ENCODE data around the gene B3GNT2. TPM values are rescaled to one million over a fixed set of nuclear protein-coding genes. Genes with fewer than 3 reads are reported as not detected.

B3GNT2 gene
- total RNA-seq, 3 donors from 2014 or later (not counting 1 experiment from before 2014, with no cell fraction given) = 51.9 to 68.0 (median 54.0) TPM

GRCh38 chr2:62236499-62236898, 40.6 kb downstream of the B3GNT2 start:
- Mint-ChIP-seq H3K36me3 (no peaks in the 10 kb centered on the region), H3K4me3 (no peak overlapping the region), H3K27ac (no peak overlapping the region), H3K27me3 (ENCODE audit: low read depth in 2 of 2) (no peaks in the 10 kb centered on the region), H3K4me1 (peaks cover 11 to 21% of the 10 kb centered on the region in 2 donors), H3K9me3 (no peaks in the 10 kb centered on the region)
- DNase-seq = no peak
- TF ChIP-seq CTCF (IDR thresholded peaks at IDR 0.05) = no peak
- no peak for ATAC-seq
- 99% methylated on average over 6 of the region's 6 CpGs for WGBS (ENCODE audit: insufficient coverage)
- H3K4me3 ChIP-seq (ENCODE audit: low read length) = no peak overlapping the region
- no peaks in the 10 kb centered on the region for H3K4me1 ChIP-seq (ENCODE audit: control insufficient read depth, insufficient read depth, low read length)
- H3K27ac ChIP-seq (ENCODE audit: low read length) = no peak overlapping the region
- H3K36me3 ChIP-seq (ENCODE audit: control insufficient read depth, insufficient read depth, low read length) = no peaks in the 10 kb centered on the region
- intact Hi-C loops (cut with micrococcal nuclease) = no loop called here
- no peaks in the 10 kb centered on the region for H3K9me3 ChIP-seq (ENCODE audit: control insufficient read depth, insufficient read depth, low read length)
- no peaks in the 10 kb centered on the region for H3K27me3 ChIP-seq (ENCODE audit: control insufficient read depth, insufficient read depth, low read length)

- intact Hi-C loops (cut with micrococcal nuclease) = no loop called here
- H3K9me3 ChIP-seq (ENCODE audit: control insufficient read depth, insufficient read depth, low read length) = no peaks in the 10 kb centered on the region
- no peaks in the 10 kb centered on the region for H3K27me3 ChIP-seq (ENCODE audit: control insufficient read depth, insufficient read depth, low read length)
- H3K27ac ChIP-seq (ENCODE audit: low read length) = no peak overlapping the region
- TF ChIP-seq CTCF (IDR thresholded peaks at IDR 0.05) = no peak
- Mint-ChIP-seq H3K36me3 (no peaks in the 10 kb centered on the region), H3K9me3 (no peaks in the 10 kb centered on the region), H3K4me1 (peaks cover 0 to 10% of the 10 kb centered on the region in 2 donors), H3K4me3 (no peak overlapping the region), H3K27ac (no peak overlapping the region), H3K27me3 (ENCODE audit: low read depth in 2 of 2) (no peaks in the 10 kb centered on the region)
- H3K4me3 ChIP-seq (ENCODE audit: low read length) = no peak overlapping the region
- no peaks in the 10 kb centered on the region for H3K36me3 ChIP-seq (ENCODE audit: control insufficient read depth, insufficient read depth, low read length)
- no peaks in the 10 kb centered on the region for H3K4me1 ChIP-seq (ENCODE audit: control insufficient read depth, insufficient read depth, low read length)
- ATAC-seq = no peak
- 92% methylated on average over 10 of the region's 10 CpGs for WGBS (ENCODE audit: insufficient coverage)
- no peak for DNase-seq
Observed at GRCh38 chr2:62238236-62238635, 42.3 kb downstream of the B3GNT2 start.

GRCh38 chr2:62240546-62240945, 44.6 kb downstream of the B3GNT2 start:
- DNase-seq (no peak), ATAC-seq (no peak)
- H3K36me3 Mint-ChIP-seq = no peaks in the 10 kb centered on the region
- Histone ChIP-seq H3K4me3 (ENCODE audit: low read length) (no peak overlapping the region), H3K27ac (ENCODE audit: low read length) (no peak overlapping the region), H3K27me3 (ENCODE audit: control insufficient read depth, insufficient read depth, low read length) (no peaks in the 10 kb centered on the region), H3K36me3 (ENCODE audit: control insufficient read depth, insufficient read depth, low read length) (no peaks in the 10 kb centered on the region), H3K9me3 (ENCODE audit: control insufficient read depth, insufficient read depth, low read length) (no peaks in the 10 kb centered on the region), H3K4me1 (ENCODE audit: control insufficient read depth, insufficient read depth, low read length) (no peaks in the 10 kb centered on the region)
- no peak for TF ChIP-seq CTCF (IDR thresholded peaks at IDR 0.05)
- 90% methylated on average over 9 of the region's 9 CpGs for WGBS (ENCODE audit: insufficient coverage)
- no peaks in the 10 kb centered on the region for H3K4me1 Mint-ChIP-seq
- H3K27me3 Mint-ChIP-seq (ENCODE audit: low read depth in 2 of 2) = no peaks in the 10 kb centered on the region
- no peaks in the 10 kb centered on the region for H3K9me3 Mint-ChIP-seq
- no peak overlapping the region for H3K27ac Mint-ChIP-seq
- intact Hi-C loops (cut with micrococcal nuclease) = no loop called here
- H3K4me3 Mint-ChIP-seq = no peak overlapping the region

GRCh38 chr2:62243983-62244382, 48.1 kb downstream of the B3GNT2 start:
- WGBS (ENCODE audit: insufficient coverage) = 94% methylated on average over 4 of the region's 6 CpGs
- Histone ChIP-seq H3K27me3 (ENCODE audit: control insufficient read depth, insufficient read depth, low read length) (no peaks in the 10 kb centered on the region), H3K36me3 (ENCODE audit: control insufficient read depth, insufficient read depth, low read length) (no peaks in the 10 kb centered on the region), H3K4me1 (ENCODE audit: control insufficient read depth, insufficient read depth, low read length) (no peaks in the 10 kb centered on the region), H3K9me3 (ENCODE audit: control insufficient read depth, insufficient read depth, low read length) (no peaks in the 10 kb centered on the region), H3K27ac (ENCODE audit: low read length) (no peak overlapping the region), H3K4me3 (ENCODE audit: low read length) (no peak overlapping the region)
- ATAC-seq (no peak), DNase-seq (no peak)
- no peaks in the 10 kb centered on the region for H3K36me3 Mint-ChIP-seq
- no peak overlapping the region for H3K27ac Mint-ChIP-seq
- intact Hi-C loops (cut with micrococcal nuclease) = no loop called here
- no peaks in the 10 kb centered on the region for H3K9me3 Mint-ChIP-seq
- no peaks in the 10 kb centered on the region for H3K4me1 Mint-ChIP-seq
- H3K4me3 Mint-ChIP-seq = no peak overlapping the region
- no peak for TF ChIP-seq CTCF (IDR thresholded peaks at IDR 0.05)
- no peaks in the 10 kb centered on the region for H3K27me3 Mint-ChIP-seq (ENCODE audit: low read depth in 2 of 2)

All from natural killer cell (primary cell).